Activated CD8-positive, alpha-beta memory T cell treated with anti-CD3 and anti-CD28 coated beads, Interleukin-2, amount 50 U/mL, for 1 hour (primary cell): ENCODE measurements around the gene CTDNEP1.

Experiments
- DNase-seq: peaks from one replicate; pipeline ENCODE4 v3.0.0-alpha.2; 2020; ENCODE audit errors: extremely low read depth

CTDNEP1 gene

GRCh38 chr17:7251661-7252175, at the start of gene CTDNEP1:
CTDNEP1 (minus strand) TSS chr17:7251734; CDS start chr17:7251296, 438 bp downstream.
- DNase-seq: peak; percentile 98

- DNase-seq: no peak
Measured at GRCh38 chr17:7296189-7296861, 44.8 kb upstream of the CTDNEP1 start.

DNA sequence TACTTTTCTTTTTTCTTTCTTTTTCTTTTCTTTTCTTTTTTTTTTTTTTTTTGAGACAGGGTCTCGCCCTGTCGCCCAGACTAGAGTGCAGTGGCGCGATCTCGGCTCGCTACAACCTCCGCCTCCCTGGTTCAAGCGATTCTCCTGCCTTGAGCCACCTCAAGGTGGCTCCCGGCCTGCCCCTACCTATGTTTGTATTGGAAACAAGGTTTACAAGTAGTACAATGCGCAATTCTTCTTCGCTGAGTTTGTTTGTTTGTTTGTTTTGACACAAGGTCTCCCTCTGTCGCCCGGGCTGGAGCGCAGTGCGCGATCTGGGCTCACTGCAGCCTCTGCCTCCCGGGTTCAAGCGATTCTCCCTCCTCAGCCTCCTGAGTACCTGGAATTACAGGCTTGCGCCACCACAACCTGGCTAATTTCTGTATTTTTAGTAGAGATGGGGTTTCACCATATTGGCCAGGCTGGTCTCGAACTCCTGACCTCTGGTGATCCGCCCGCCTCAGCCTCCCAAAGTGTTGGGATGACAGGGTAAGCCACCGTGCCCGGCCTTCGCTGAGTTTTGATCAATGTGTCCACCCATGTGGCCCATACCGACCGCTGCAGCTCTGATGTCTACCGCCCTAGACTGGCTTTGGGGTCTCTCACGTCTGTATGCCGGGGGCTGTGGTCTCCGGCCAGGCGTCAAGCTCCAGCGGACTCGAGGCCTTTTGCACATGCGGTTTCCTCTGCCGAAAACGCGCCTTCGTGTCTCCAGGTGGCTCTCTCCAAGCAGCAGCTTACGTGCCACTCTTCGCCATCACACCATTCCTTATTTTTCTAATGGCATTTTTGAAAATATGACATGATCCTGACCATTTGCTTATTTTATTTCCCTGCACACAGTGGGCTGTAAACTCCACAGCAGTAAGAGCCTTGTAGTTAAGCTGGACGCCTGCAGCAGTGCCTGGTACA, 44.0 kb upstream of the CTDNEP1 start:
- DNase-seq: no peak

- no peak for DNase-seq
Measured at GRCh38 chr17:7294614-7295153, 43.1 kb upstream of the CTDNEP1 start, which contains the start of gene YBX2. YBX2 (minus strand) TSS chr17:7294639; CDS start chr17:7294500, 139 bp downstream.

DNA sequence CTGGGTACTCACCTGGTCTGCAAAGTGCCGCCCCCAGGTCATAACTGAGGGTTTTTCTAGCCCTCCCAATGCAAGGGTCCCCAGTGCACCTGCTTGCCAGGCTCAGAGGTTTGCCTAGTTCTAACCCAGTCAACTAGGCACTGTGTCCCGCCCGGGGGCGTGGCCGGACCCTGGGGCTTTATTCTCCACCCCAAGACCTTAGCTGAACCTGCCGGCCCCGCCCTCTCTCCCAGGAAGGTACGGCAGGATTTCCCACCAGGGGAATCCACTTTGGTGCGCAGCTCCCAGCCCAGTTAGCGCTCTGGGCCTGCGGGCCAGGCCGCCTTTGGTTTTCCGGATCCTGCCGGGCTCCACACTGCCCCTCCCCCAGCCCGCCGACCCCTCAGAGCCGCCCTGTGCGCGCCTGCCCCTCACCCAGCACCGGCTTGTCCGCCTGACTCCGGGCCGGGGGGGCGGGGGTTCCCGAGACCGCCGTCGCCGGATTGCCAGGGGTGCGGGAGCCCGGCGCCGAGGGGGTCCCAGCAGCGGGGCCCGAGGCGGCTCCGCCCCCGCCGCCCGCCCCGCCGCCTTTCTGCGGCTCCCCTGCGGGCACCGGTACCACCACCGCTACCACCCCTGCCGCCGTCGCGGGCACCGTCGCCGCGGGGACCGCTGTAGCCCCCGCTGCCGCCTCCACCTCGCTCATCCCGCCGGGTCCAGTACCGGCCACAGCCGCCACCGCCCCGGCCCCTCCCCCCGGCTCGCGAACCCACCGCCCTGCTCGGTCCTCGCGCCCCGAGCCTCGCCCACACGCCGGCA, 42.5 kb upstream of the CTDNEP1 start:
- DNase-seq: no peak

GRCh38 chr17:7293159-7293558, 41.6 kb upstream of the CTDNEP1 start:
- no peak for DNase-seq

- no peak for DNase-seq
Measured at GRCh38 chr17:7292729-7293128, 41.2 kb upstream of the CTDNEP1 start.

DNA sequence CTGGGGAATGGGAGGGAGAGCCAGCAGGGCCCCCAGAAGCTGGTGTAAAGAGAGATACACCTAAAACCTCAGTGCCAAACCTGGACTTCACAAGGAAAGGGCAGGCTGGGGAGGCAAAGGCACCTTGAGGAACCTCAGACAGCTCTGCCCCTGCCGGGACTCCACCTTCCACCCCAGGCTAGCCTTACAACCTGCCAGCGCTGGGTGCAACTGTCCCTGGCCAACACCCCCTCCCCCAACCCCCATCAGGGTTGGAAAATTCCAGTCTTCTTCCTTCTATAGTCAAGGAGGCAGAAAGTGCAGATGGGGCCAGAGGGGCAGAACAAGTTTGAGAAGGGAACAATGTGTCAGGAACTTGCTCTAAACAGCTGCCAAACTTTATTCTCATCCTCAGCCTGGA, 40.7 kb upstream of the CTDNEP1 start:
- DNase-seq: no peak

GRCh38 chr17:7290685-7291084, 39.2 kb upstream of the CTDNEP1 start:
- no peak for DNase-seq

DNA sequence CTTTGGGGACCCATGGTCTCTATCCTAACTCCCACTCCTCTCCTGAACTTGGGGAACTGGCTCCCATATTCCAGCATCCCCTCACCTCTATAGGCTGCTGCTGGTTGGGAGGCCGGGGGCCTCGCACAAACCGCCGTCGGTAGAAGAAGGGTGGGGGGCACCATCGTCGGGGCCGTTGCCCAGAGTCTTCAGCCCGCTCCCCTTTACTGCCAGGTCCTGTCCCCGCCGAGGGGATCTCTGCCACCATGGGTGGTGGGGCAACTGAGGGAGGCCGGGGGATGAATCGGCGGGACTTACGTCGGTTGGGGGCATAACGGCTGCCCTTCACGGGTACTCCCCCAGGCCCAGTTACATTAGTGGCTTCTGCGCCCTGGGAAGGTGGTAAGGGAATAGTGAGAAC, 38.6 kb upstream of the CTDNEP1 start:
- DNase-seq: no peak

DNA sequence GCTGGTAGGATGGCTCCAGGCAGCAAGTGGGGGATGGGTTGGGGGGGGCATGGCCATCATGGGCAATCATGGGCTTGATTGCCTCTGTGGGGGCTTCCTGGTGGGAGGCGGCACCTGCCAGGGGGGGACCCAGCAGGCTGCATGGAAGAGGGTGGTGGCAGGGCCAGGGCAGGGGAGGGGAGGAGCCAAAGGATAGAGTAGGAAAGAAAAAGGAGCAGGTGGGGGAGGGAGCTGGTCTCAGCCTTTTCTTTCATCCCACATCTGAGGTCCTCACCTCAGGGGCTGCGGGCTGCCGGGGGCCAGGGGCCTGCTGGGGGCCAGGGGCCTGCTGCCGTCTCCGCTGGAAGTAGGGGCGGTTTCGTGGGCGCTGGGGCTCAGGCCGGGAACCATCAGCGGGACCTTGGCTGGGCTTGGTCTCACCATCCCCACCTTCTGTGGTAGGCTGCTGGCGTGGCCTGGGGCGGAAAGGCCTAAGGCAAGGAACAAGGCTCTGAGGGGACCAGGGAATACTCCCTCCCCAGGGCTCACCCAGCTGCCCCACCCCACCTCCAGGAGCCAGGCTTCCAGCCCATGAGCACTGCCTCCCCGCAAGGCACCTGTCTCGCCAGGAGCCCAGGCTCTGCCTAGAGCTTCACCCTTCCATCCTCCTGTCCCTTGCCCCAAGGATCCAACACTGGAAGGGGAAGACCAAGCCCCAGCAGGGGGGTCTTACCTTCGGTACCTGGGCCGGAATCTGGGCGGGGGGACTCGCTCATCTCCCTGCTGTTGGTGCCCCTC, 37.9 kb upstream of the CTDNEP1 start:
- DNase-seq: no peak

GRCh38 chr17:7285679-7286078, 34.1 kb upstream of the CTDNEP1 start:
- DNase-seq: no peak

DNA sequence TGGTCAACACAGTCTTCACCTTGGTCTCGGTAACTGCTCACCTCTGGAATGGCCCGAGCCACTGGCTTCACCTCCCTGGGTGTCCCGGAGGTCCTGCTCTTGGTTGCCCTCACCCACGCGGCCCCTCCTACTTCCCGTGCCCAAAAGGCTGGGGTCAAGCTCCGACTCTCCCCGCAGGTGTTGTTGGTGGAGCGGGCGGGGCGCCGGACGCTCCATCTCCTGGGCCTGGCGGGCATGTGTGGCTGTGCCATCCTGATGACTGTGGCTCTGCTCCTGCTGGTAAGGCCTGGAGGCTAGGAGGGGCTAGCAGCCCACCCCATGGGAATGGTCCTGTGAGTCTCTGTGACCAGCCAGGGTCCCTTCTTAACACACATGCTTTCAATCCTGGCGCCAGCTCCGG, 33.4 kb upstream of the CTDNEP1 start:
- no peak for DNase-seq

- DNase-seq: no peak
Measured at GRCh38 chr17:7283471-7284216, 32.1 kb upstream of the CTDNEP1 start.

DNA sequence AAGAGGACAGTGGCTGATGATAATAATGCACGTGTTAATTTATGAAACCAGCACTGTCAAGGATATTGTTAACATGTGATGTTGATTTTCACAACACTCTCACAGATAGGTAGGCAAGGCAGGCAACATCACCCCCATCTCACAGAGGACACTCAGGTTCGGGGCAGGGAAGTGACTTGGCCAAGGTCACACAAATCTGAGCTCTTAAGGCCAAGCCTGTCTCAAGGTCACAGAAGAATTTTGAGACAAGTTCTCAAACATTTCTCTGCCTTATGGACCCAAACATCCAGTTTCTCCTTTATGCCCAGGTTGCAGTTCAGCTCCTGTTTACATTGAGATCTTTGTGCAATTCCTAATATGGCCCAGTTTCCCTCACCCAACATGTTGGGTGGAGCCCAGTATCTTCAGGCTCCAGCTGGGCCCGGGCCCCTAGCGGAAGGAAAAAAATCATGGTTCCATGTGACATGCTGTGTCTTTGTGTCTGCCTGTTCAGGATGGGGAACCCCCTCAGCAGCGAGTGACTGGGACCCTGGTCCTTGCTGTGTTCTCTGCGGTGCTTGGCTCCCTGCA, 31.3 kb upstream of the CTDNEP1 start:
- DNase-seq: no peak

DNA sequence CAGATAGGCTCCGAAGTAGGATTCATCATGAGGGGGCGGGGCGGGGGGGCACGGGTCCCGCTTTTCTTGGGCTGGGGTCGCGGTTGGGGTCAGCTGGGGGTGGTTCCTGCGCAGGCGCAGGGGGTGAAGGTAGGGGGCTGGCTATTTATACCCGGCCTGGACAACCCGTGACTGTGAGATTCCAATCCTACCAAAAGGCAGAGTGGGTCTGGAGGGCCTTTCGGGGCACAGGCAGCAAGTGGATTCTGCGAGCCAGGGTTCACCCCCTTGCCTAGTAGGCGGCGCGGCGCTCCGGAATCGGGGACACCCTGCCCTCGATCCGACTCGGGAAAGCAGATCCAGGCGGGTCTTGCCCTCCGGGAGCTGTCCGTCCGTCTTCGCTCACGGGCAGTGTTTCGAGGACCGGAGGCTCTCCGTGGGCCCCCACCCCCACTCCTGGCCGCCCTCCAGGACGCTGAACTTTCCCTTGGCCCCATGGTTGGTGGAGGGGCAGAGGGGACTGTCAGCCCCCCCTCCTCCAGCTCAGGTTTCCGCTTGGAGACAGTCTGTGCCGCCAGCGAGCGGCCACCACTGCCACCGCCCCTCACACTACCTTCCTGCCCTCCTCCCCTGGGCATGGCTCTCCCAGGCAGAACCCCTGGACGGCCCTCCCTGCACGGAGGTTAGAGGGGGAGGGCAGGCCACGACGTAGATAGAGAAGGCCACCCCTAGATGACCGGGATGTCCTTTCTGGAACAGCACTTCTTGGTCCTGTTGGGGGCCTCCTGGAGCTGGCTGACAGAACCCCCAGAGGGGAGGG, 30.6 kb upstream of the CTDNEP1 start:
- DNase-seq: no peak

GRCh38 chr17:7281074-7281952, 29.8 kb upstream of the CTDNEP1 start, which contains the start of gene SLC2A4:
SLC2A4 (plus strand) TSS chr17:7281718; CDS start chr17:7281935, 217 bp downstream.
- DNase-seq: peak; percentile 51
